Upper lobe of left lung (tissue), 6 donors: ENCODE measurements around the gene HHIP. TPM values are rescaled to one million over a fixed set of nuclear protein-coding genes. Genes with fewer than 3 reads are reported as not detected.
A peak's percentile ranks its signal among the peaks of the same experiment; 100 is the strongest.

Experiments used
- ATAC-seq, 2 donors: fragments of 200-7000 bp; cut with Tn5 transposase; one replicate each; pipeline ENCODE4 v1.9.1; 2022; ENCODE audit warnings: mild to moderate bottlenecking in 2 of 2, moderate library complexity in 2 of 2; ENCODE audit not compliant: low FRiP score in 2 of 2
- DNase-seq, 2 donors: peaks; one replicate each; pipeline ENCODE4 v3.0.0-alpha.2; 2019 to 2020
- H3K27ac ChIP-seq, 4 donors: fragments of 200-600 bp; sonication (generic); one replicate each; pipeline ENCODE4 v1.5.1; 2016 to 2019
- H3K27me3 ChIP-seq, 4 donors: fragments of 200-600 bp; sonication (generic); one replicate each; pipeline ENCODE4 v1.5.1; 2017 to 2019
- H3K36me3 ChIP-seq, 4 donors: fragments of 200-600 bp; sonication (generic); one replicate each; pipeline ENCODE4 v1.5.1; 2016 to 2019
- H3K4me1 ChIP-seq, 4 donors: fragments of 200-600 bp; sonication (generic); one replicate each; pipeline ENCODE4 v1.5.1; 2018 to 2019
- H3K4me3 ChIP-seq, 4 donors: fragments of 200-600 bp; sonication (generic); one replicate each; pipeline ENCODE4 v1.5.1; 2017 to 2019; ENCODE audit warnings: mild to moderate bottlenecking in 2 of 4, moderate library complexity in 1 of 4
- H3K9me3 ChIP-seq, 4 donors: fragments of 200-600 bp; sonication (generic); one replicate each; pipeline ENCODE4 v1.5.1; 2018 to 2019
- CTCF ChIP-seq, 6 experiments: fragments of 450-650 bp in 4 of 6; fragments of 200-600 bp in 2 of 6; sonication (generic) in 2 of 6; IDR thresholded peaks; one replicate each; pipeline ENCODE4 v1.5.1; 2016 to 2019; ENCODE audit warnings: antibody characterized with exemption in 6 of 6
- EP300 ChIP-seq, 4 donors: sonication (generic); formaldehyde crosslinking; IDR thresholded peaks; one replicate each; pipeline ENCODE4 v1.5.1; 2017; ENCODE audit warnings: antibody characterized with exemption in 4 of 4, control low read depth in 2 of 4
- POLR2A ChIP-seq, 4 donors: fragments of 450-650 bp; IDR thresholded peaks; one replicate each; pipeline ENCODE4 v1.5.1; 2016 to 2017; ENCODE audit warnings: antibody characterized with exemption in 4 of 4, mild to moderate bottlenecking in 2 of 4
- POLR2AphosphoS5 ChIP-seq, 2 donors: sonication (generic); formaldehyde crosslinking; IDR thresholded peaks; one replicate each; pipeline ENCODE4 v1.5.1; 2017; ENCODE audit warnings: antibody characterized with exemption in 2 of 2
- WGBS, 2 donors: methylation state at CpG; one replicate each; pipeline ENCODE4 v1.1.5; 2017 to 2018; 5-methylcytosine and 5-hydroxymethylcytosine counted together
- total RNA-seq, 6 donors: library from RNA; depleted of rRNA in 4 of 6; stranded (reverse); fragments of >200 nt in 4 of 6; gene quantifications; one replicate each; pipeline versions ENCODE4 v1.1.0 to v1.2.1, GENCODE V29; 2016 to 2021
- donor health status: DM: no; HTN: no; CAD: no; lungs with moderate emphysema.
- donor health status: DM: no; HTN: yes; CAD: no; lungs with severe emphysema.

The HHIP gene
- total RNA-seq, 6 donors from 2014 or later, result 19.3 to 144 (median 35.8) TPM

GRCh38 chr4:144644368-144645101 is 1.4 kb upstream of the HHIP start:
- no peak for TF ChIP-seq POLR2A (IDR thresholded peaks at IDR 0.05)
- TF ChIP-seq POLR2AphosphoS5 (IDR thresholded peaks at IDR 0.05), result no peak
- TF ChIP-seq CTCF (IDR thresholded peaks at IDR 0.05), result no peak
- TF ChIP-seq EP300 (IDR thresholded peaks at IDR 0.05), result no peak
- Histone ChIP-seq H3K27ac (peak overlapping the region in 2 of 4 donors; percentile 79 to 87), H3K27me3 (peaks cover 0 to 21% (median 7%) of the 10 kb centered on the region in 4 donors), H3K4me1 (peaks cover 16 to 24% (median 18%) of the 10 kb centered on the region in 4 donors), H3K9me3 (no peaks in the 10 kb centered on the region), H3K36me3 (no peaks in the 10 kb centered on the region), H3K4me3 (peak overlapping the region in 3 of 4 donors; percentile 49 to 56 (median 54))
- DNase-seq, result no peak
- 42 to 54% methylated on average over 10 to 12 of the region's 12 CpGs for WGBS, 2 donors
- ATAC-seq, result no peak

DNA sequence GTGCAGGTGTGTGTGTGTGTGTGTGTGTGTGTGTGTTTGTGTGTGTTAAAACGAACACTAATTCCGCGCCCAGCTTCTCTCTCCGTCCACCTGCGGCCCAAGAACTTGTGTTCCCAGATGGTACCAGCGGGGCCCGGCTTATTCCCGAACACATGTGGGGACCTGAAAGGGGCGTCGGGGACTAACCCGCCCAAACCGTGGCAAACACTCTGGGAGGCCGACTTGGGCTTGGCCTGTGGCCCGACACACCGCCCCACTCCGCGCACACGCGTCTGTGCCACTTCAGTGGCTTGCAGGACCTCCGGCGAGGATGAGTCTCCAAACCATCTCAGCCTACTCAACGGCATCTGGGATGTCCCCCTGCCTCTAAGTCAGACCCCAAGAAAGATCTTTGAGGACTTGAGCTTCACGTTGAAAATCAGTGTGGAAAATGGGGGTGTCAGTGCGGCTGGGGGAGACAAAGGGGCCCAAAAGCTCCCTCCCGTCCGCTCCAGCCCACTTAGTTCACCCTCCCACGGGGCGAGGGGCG is 790 bp upstream of the HHIP start:
- DNase-seq, result peak; percentile 26 to 84
- TF ChIP-seq EP300 (IDR thresholded peaks at IDR 0.05), result no peak
- peak; percentile 38 to 61 for ATAC-seq
- H3K4me1 ChIP-seq, result peaks cover 16 to 24% (median 18%) of the 10 kb centered on the region in 4 donors
- peak overlapping the region in 3 of 4 donors; percentile 46 to 87 (median 79) for H3K27ac ChIP-seq
- no peaks in the 10 kb centered on the region for H3K36me3 ChIP-seq
- no peaks in the 10 kb centered on the region for H3K9me3 ChIP-seq
- WGBS, 2 donors, result 27 to 43% methylated on average over 5 to 23 of the region's 29 CpGs
- peak overlapping the region in 3 of 4 donors; percentile 49 to 56 (median 54) for H3K4me3 ChIP-seq
- peaks cover 0 to 21% (median 7%) of the 10 kb centered on the region in 4 donors for H3K27me3 ChIP-seq

- ATAC-seq (peak; percentile 34 to 50), DNase-seq (peak in 1 of 2 donors; percentile 55)
- Histone ChIP-seq H3K9me3 (no peaks in the 10 kb centered on the region), H3K27ac (peak overlapping the region in 2 of 4 donors; percentile 79 to 87), H3K4me1 (peaks cover 16 to 24% (median 18%) of the 10 kb centered on the region in 4 donors), H3K4me3 (peak overlapping the region in 3 of 4 donors; percentile 49 to 56 (median 54)), H3K27me3 (peaks cover 0 to 21% (median 7%) of the 10 kb centered on the region in 4 donors), H3K36me3 (no peaks in the 10 kb centered on the region)
- TF ChIP-seq POLR2A (IDR thresholded peaks at IDR 0.05) (no peak), POLR2AphosphoS5 (IDR thresholded peaks at IDR 0.05) (no peak), EP300 (IDR thresholded peaks at IDR 0.05) (no peak), CTCF (IDR thresholded peaks at IDR 0.05) (no peak)
- 2% methylated on average over 12 to 22 of the region's 22 CpGs for WGBS, 2 donors
Observed at GRCh38 chr4:144646523-144647094, 653 bp downstream of the HHIP start.

- ATAC-seq (no peak), DNase-seq (no peak)
- TF ChIP-seq POLR2A (IDR thresholded peaks at IDR 0.05) (no peak), EP300 (IDR thresholded peaks at IDR 0.05) (no peak), CTCF (IDR thresholded peaks at IDR 0.05) (no peak), POLR2AphosphoS5 (IDR thresholded peaks at IDR 0.05) (no peak)
- 2% methylated on average over 20 of the region's 20 CpGs for WGBS, 2 donors
- H3K36me3 ChIP-seq, result no peaks in the 10 kb centered on the region
- peaks cover 16 to 24% (median 18%) of the 10 kb centered on the region in 4 donors for H3K4me1 ChIP-seq
- H3K4me3 ChIP-seq, result peak overlapping the region in 3 of 4 donors; percentile 49 to 56 (median 54)
- H3K27ac ChIP-seq, result peak overlapping the region in 2 of 4 donors; percentile 1 to 87
- H3K27me3 ChIP-seq, result peaks cover 0 to 21% (median 7%) of the 10 kb centered on the region in 4 donors
- H3K9me3 ChIP-seq, result no peaks in the 10 kb centered on the region
Observed at GRCh38 chr4:144647095-144647561, 1.2 kb downstream of the HHIP start.

GRCh38 chr4:144647590-144647989 is 1.6 kb downstream of the HHIP start:
- peak overlapping the region in 2 of 4 donors; percentile 1 to 17 for H3K27ac ChIP-seq
- no peak for ATAC-seq
- H3K9me3 ChIP-seq, result no peaks in the 10 kb centered on the region
- peak overlapping the region in 3 of 4 donors; percentile 49 to 56 (median 54) for H3K4me3 ChIP-seq
- DNase-seq, result no peak
- H3K27me3 ChIP-seq, result peaks cover 0 to 21% (median 7%) of the 10 kb centered on the region in 4 donors
- H3K4me1 ChIP-seq, result peaks cover 16 to 24% (median 18%) of the 10 kb centered on the region in 4 donors
- no peaks in the 10 kb centered on the region for H3K36me3 ChIP-seq
- TF ChIP-seq POLR2AphosphoS5 (IDR thresholded peaks at IDR 0.05), result no peak
- no peak for TF ChIP-seq EP300 (IDR thresholded peaks at IDR 0.05)
- TF ChIP-seq CTCF (IDR thresholded peaks at IDR 0.05), result no peak
- TF ChIP-seq POLR2A (IDR thresholded peaks at IDR 0.05), result no peak
- WGBS, 2 donors, result 12 to 18% methylated on average over 4 of the region's 4 CpGs
